SK-N-MC (cell line): ENCODE data around the gene GRIA1.

Experiments
- DNase-seq: peaks from one replicate; pipeline ENCODE4 v3.0.0-alpha.2; 2011; ENCODE audit warnings: low read depth, low spot score
- H3K27ac ChIP-seq: fragments of 200-600 bp; sonication (generic); 2 replicates; pipeline ENCODE4 v1.5.1; 2016; ENCODE audit warnings: mixed run types
- H3K36me3 ChIP-seq: fragments of 200-600 bp; sonication (generic); 2 replicates; pipeline ENCODE4 v1.6.1; 2017; ENCODE audit warnings: antibody characterized with exemption, low read length, mixed read lengths; ENCODE audit not compliant: insufficient read depth
- H3K4me3 ChIP-seq: fragments of 200-600 bp; sonication (generic); 2 replicates; pipeline ENCODE4 v1.5.1; 2016
- H3K9ac ChIP-seq: fragments of 200-600 bp; sonication (generic); 2 replicates; pipeline ENCODE4 v1.8.0; 2017; ENCODE audit warnings: mixed run types, mixed read lengths; ENCODE audit not compliant: insufficient read length
- H3K9me3 ChIP-seq: fragments of 200-600 bp; sonication (generic); 2 replicates; pipeline ENCODE4 v1.6.1; 2017; ENCODE audit warnings: low read depth, mild to moderate bottlenecking, antibody characterized with exemption, low read length, moderate library complexity, mixed read lengths
- EZH2 ChIP-seq: fragments of 200-600 bp; sonication (generic); IDR thresholded peaks from one replicate; pipeline ENCODE4 v1.6.1; 2017; ENCODE audit warnings: antibody characterized with exemption
- FOXP2 ChIP-seq: optimal IDR thresholded peaks from 2 replicates; pipeline ENCODE3; 2011; ENCODE audit warnings: mild to moderate bottlenecking, moderate library complexity; ENCODE audit not compliant: insufficient read depth; ENCODE audit errors: extremely low read length, control extremely low read depth
- POLR2AphosphoS5 ChIP-seq: IDR thresholded peaks from 2 replicates; pipeline ENCODE4 v1.6.1; 2012; ENCODE audit warnings: mild to moderate bottlenecking, low read depth, low read length, borderline replicate concordance

The GRIA1 gene

DNA sequence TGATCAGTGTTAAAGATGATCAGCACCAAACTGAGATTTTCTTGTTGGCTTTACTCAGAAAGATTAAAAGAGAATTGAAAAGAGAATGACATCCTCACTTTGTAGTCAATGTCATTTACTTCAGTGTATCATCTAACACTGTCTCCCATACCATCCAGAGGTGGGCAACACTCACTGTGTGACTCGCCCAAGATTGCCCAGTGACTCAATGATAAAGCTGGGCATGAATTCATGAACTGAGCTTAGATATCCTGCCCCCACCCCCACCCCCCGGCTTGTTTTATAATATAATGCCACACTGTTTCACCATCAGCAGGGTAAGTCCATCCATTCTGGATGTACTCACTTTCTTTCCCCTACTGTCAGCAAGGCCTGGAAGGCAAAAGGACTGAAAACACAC lies 306.1 kb downstream of the GRIA1 start:
- Histone ChIP-seq H3K9me3 (no peaks in the 10 kb centered on the region), H3K4me3 (no peak overlapping the region), H3K9ac (no peak overlapping the region), H3K27ac (no peak overlapping the region), H3K36me3 (no peaks in the 10 kb centered on the region)
- no peak for DNase-seq
- TF ChIP-seq EZH2 (no peak), FOXP2 (no peak), POLR2AphosphoS5 (no peak)

DNA sequence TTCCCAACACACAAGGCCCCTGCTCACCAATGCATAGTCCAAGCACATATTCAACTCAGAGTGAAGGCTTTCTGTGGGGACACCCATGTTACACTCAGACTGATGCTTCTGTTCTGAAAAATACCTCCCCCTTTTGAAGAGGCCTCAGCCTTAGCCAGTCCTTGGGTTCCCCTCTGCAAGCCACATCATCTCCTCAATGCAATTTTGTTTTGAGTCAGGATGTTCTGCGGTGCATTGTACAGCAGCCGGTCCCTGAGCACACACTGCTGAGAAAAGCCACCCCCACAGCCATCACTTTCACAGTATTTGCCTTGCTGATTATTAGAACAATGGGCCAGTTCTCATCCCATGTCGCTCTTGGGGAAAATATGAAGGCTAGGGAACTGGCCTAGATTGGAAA lies 307.0 kb downstream of the GRIA1 start:
- Histone ChIP-seq H3K4me3 (no peak overlapping the region), H3K9ac (no peak overlapping the region), H3K9me3 (no peaks in the 10 kb centered on the region), H3K27ac (no peak overlapping the region), H3K36me3 (no peaks in the 10 kb centered on the region)
- TF ChIP-seq EZH2: no peak
- TF ChIP-seq FOXP2: no peak
- TF ChIP-seq POLR2AphosphoS5: no peak
- DNase-seq: no peak

GRCh38 chr5:153798830-153799229 lies 308.4 kb downstream of the GRIA1 start:
- Histone ChIP-seq H3K27ac (no peak overlapping the region), H3K4me3 (no peak overlapping the region), H3K9me3 (no peaks in the 10 kb centered on the region), H3K9ac (no peak overlapping the region), H3K36me3 (no peaks in the 10 kb centered on the region)
- no peak for DNase-seq
- TF ChIP-seq FOXP2 (no peak), POLR2AphosphoS5 (no peak), EZH2 (no peak)

DNA sequence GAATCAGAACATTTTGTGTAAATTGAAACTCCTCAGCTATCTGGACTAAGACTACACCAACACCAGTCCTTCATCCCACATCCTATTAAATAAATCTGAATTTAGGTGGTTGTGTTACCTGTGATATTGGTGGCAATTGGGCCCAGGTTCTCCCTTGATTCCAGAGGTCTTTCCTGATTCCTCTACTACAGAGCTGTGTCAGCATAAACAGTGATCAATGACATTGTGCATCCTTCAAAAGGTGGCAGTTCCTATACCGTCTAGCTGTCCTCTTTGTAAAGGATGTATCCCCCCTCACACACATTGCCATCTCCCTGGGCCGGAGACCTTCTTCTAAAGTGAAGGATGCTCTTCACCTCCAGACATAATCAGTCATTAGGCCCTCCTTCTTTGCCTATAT lies 309.0 kb downstream of the GRIA1 start:
- no peak for DNase-seq
- H3K36me3 ChIP-seq: no peaks in the 10 kb centered on the region
- no peak overlapping the region for H3K9ac ChIP-seq
- no peaks in the 10 kb centered on the region for H3K9me3 ChIP-seq
- TF ChIP-seq EZH2: no peak
- TF ChIP-seq FOXP2: no peak
- TF ChIP-seq POLR2AphosphoS5: no peak
- H3K27ac ChIP-seq: no peak overlapping the region
- H3K4me3 ChIP-seq: no peak overlapping the region

GRCh38 chr5:153802050-153802821 lies 311.8 kb downstream of the GRIA1 start:
- no peaks in the 10 kb centered on the region for H3K36me3 ChIP-seq
- H3K27ac ChIP-seq: no peak overlapping the region
- TF ChIP-seq POLR2AphosphoS5: no peak
- TF ChIP-seq FOXP2: no peak
- TF ChIP-seq EZH2: no peak
- DNase-seq: no peak
- no peak overlapping the region for H3K4me3 ChIP-seq
- no peaks in the 10 kb centered on the region for H3K9me3 ChIP-seq
- no peak overlapping the region for H3K9ac ChIP-seq

DNA sequence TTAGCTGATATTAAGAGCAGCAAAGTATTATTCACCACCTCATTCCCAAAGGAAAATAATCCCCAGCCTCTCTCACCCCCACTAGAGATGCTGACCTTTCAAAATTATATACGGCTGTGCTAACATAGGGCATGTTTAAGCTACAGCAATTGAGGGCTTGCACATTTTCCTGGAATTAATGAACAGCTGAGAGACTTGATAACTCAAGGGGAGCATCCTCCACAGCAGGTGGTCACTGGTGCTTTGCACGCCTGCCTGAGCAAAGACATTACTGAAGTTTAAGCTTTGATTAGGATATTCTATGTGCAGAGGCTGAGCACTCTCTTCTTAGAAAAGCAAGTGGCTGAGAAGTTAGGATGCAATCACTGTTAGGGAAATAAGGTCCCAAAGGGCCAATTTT lies 317.3 kb downstream of the GRIA1 start:
- Histone ChIP-seq H3K9me3 (no peaks in the 10 kb centered on the region), H3K36me3 (no peaks in the 10 kb centered on the region), H3K4me3 (no peak overlapping the region), H3K27ac (no peak overlapping the region), H3K9ac (no peak overlapping the region)
- no peak for DNase-seq
- no peak for TF ChIP-seq POLR2AphosphoS5
- no peak for TF ChIP-seq FOXP2
- TF ChIP-seq EZH2: no peak

- no peak overlapping the region for H3K9ac ChIP-seq
- no peak overlapping the region for H3K4me3 ChIP-seq
- H3K36me3 ChIP-seq: no peaks in the 10 kb centered on the region
- no peaks in the 10 kb centered on the region for H3K9me3 ChIP-seq
- no peak for DNase-seq
- no peak for TF ChIP-seq EZH2
- TF ChIP-seq FOXP2: no peak
- TF ChIP-seq POLR2AphosphoS5: no peak
- H3K27ac ChIP-seq: no peak overlapping the region
Measured at GRCh38 chr5:153809166-153809565, 318.7 kb downstream of the GRIA1 start.

DNA sequence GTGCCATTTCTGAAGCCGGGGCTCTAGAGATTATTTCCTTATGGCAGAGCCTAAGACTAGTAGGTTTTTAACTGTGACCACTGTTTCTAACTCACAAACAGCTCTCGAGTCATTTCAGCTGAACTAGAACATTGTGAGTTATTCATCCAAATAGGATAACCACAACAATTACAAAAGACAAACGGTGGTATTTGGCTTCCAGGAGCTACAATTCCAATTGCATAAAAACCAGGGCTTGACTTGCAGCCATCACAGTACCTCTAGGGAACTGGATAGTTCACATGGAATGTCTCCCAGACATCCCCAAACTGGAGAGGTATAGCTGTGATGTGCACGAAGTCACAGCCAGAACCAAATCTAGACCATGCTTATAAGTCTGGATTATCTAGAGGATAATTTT lies 323.4 kb downstream of the GRIA1 start:
- Histone ChIP-seq H3K36me3 (no peaks in the 10 kb centered on the region), H3K27ac (no peak overlapping the region), H3K9ac (no peak overlapping the region), H3K4me3 (no peak overlapping the region), H3K9me3 (no peaks in the 10 kb centered on the region)
- no peak for TF ChIP-seq POLR2AphosphoS5
- no peak for TF ChIP-seq EZH2
- no peak for TF ChIP-seq FOXP2
- DNase-seq: no peak

GRCh38 chr5:153816870-153817269 lies 326.4 kb downstream of the GRIA1 start:
- no peak overlapping the region for H3K9ac ChIP-seq
- no peaks in the 10 kb centered on the region for H3K36me3 ChIP-seq
- no peaks in the 10 kb centered on the region for H3K9me3 ChIP-seq
- no peak overlapping the region for H3K4me3 ChIP-seq
- no peak overlapping the region for H3K27ac ChIP-seq
- DNase-seq: no peak
- no peak for TF ChIP-seq EZH2
- no peak for TF ChIP-seq FOXP2
- no peak for TF ChIP-seq POLR2AphosphoS5
